ENCODE results near the gene TRIM74. TPM values are rescaled to one million over a fixed set of nuclear protein-coding genes. Genes with fewer than 3 reads are reported as not detected.

TRIM74 gene
- total and polyA plus RNA-seq, 9 of the 15 experiments (the other 6 are each of a cell fraction or from before 2014, with no cell fraction given): not detected

- TF ChIP-seq CCAR2 (IDR thresholded peaks at IDR 0.05; ENCODE audit: low read depth, low read length) (no peak), HNRNPUL1 (IDR thresholded peaks at IDR 0.05; ENCODE audit: low read length) (no peak), ILF3 (IDR thresholded peaks at IDR 0.05; ENCODE audit: borderline replicate concordance) (peak; percentile 95), NCOA2 (IDR thresholded peaks at IDR 0.05; ENCODE audit: partially characterized antibody in 2 of 2) (no peak), CBFB (CRISPR knock-in tag; IDR thresholded peaks at IDR 0.05) (no peak; the same call in 1 of the 2 replicates), GTF2A2 (tag; IDR thresholded peaks at IDR 0.05) (no peak), SOX6 (IDR thresholded peaks at IDR 0.05) (0 out of 2 replicates have a peak, but pooled peaks have one; percentile 44), SAP30 (IDR thresholded peaks at IDR 0.05; ENCODE audit: borderline replicate concordance, insufficient read depth, low read depth, low read length, poor library complexity, severe bottlenecking) (peak; percentile 92), SIN3B (IDR thresholded peaks at IDR 0.05; ENCODE audit: low read depth) (peak; percentile 93), NFIC (IDR thresholded peaks at IDR 0.05) (0 out of 2 replicates have a peak, but pooled peaks have one; percentile 7), CBX5 (IDR thresholded peaks at IDR 0.05; ENCODE audit: borderline replicate concordance, low read depth) (no peak), VEZF1 (CRISPR knock-in tag; IDR thresholded peaks at IDR 0.05) (peak; percentile 58), MYC (IDR thresholded peaks at IDR 0.05; ENCODE audit: low read depth, low read length) (peak; percentile 85), MYC (CRISPR knock-in tag; IDR thresholded peaks at IDR 0.05; ENCODE audit: borderline replicate concordance, low read depth) (peak; percentile 82; the same call in 1 of the 2 replicates), KAT8 (IDR thresholded peaks at IDR 0.05; ENCODE audit: low read depth) (no peak), YY1 (IDR thresholded peaks at IDR 0.05; ENCODE audit: borderline replicate concordance in 1 of 3, control insufficient read depth in 1 of 3, extremely low read depth in 1 of 3, insufficient read depth in 3 of 3, insufficient read length in 1 of 3, insufficient replicate concordance in 2 of 3, low read depth in 1 of 3, low read length in 2 of 3) (peak in 2 of 3 experiments; percentile 85 to 86), CEBPB (tag; IDR thresholded peaks at IDR 0.05) (0 out of 2 replicates have a peak, but pooled peaks have one; percentile 41), TBL1XR1 (IDR thresholded peaks at IDR 0.05; ENCODE audit: low read length in 2 of 2) (peak in 1 of 2 experiments; percentile 98; a peak in 2 of 4 replicates), POU5F1 (IDR thresholded peaks at IDR 0.05; ENCODE audit: borderline replicate concordance, low read depth, low read length, partially characterized antibody) (no peak), RBBP5 (IDR thresholded peaks at IDR 0.05; ENCODE audit: borderline replicate concordance, insufficient read depth, low read length, poor library complexity, severe bottlenecking) (peak; percentile 90), FOS (IDR thresholded peaks at IDR 0.05; ENCODE audit: extremely low read depth, insufficient read length) (no peak), NCOA4 (IDR thresholded peaks at IDR 0.05; ENCODE audit: partially characterized antibody) (no peak), THRAP3 (IDR thresholded peaks at IDR 0.05; ENCODE audit: borderline replicate concordance) (no peak), ZNF431 (CRISPR knock-in tag; IDR thresholded peaks at IDR 0.05) (0 out of 2 replicates have a peak, but pooled peaks have one; percentile 49), SLC30A9 (CRISPR knock-in tag; IDR thresholded peaks at IDR 0.05) (no peak), CREB1 (IDR thresholded peaks at IDR 0.05) (peak; percentile 99), CREB1 (CRISPR knock-in tag; IDR thresholded peaks at IDR 0.05) (peak; percentile 99)
Measured at GRCh38 chr7:72924733-72925545, 44.3 kb downstream of the TRIM74 start, which contains the start of gene POM121 (continued).

All from K562 (cell line).